HG03159 (cell line): ENCODE data around the gene HECTD4.
A peak's percentile ranks its signal among the peaks of the same experiment; 100 is the strongest.
"Not testable (repeated sequence)": the region's sequence is repeated elsewhere in the genome, so short reads cannot be mapped to it uniquely, and the experiment has no call there.

ENCODE experiments used
- ATAC-seq: cut with Tn5 transposase; IDR thresholded peaks from one replicate; pipeline ENCODE4 v1.9.1; 2021; ENCODE audit warnings: mild to moderate bottlenecking, moderate library complexity; ENCODE audit not compliant: unreplicated experiment

The HECTD4 gene

GRCh38 chr12:112126000-112126438 lies 256.2 kb downstream of the HECTD4 start:
- no peak for ATAC-seq

DNA sequence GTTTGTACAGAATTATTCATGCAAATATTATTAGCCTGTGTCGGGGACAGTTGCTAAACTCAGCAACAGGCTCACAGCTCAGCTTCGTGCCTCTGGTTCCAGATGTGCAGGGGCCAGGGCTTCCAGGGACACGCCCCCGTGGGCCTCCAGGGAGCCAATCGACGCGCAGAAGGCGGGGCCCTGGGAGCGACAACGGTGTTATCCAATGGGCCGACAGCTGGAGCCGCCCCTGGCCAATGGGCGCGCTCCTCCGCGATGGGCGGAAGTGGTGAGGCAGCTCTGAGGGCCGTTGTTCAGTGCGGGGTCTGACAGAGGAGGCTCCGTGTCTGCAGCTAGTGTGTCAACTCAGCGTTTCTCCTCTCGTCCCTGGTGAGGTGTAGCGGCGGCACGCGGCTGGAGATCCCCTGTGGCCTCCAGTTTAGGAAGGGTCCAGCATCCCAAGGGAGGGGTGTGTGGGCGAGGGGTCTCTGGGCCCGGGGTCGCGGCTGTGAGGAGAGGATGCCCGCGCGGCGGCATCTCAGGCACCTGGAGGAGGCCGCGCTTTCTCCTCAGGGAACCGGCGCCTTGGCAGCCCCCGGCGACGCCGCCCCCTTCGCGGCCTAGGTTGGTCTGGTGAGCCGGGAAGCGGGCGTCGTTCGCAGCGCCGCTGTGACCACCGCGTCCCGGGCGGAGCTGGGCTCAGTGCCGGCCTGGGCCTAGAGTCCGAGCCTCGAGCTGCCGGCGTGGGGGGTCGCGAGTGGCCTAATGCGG lies 256.8 kb downstream of the HECTD4 start, which contains the start of gene TRAFD1:
Gene TRAFD1 (plus strand): TSS at position 311 of the 750 bp plus-strand sequence. CDS start 4,963 bp downstream, outside the sequence.
- peak; percentile 94 for ATAC-seq

GRCh38 chr12:112124918-112125249 lies 257.3 kb downstream of the HECTD4 start:
- peak; percentile 13 for ATAC-seq

DNA sequence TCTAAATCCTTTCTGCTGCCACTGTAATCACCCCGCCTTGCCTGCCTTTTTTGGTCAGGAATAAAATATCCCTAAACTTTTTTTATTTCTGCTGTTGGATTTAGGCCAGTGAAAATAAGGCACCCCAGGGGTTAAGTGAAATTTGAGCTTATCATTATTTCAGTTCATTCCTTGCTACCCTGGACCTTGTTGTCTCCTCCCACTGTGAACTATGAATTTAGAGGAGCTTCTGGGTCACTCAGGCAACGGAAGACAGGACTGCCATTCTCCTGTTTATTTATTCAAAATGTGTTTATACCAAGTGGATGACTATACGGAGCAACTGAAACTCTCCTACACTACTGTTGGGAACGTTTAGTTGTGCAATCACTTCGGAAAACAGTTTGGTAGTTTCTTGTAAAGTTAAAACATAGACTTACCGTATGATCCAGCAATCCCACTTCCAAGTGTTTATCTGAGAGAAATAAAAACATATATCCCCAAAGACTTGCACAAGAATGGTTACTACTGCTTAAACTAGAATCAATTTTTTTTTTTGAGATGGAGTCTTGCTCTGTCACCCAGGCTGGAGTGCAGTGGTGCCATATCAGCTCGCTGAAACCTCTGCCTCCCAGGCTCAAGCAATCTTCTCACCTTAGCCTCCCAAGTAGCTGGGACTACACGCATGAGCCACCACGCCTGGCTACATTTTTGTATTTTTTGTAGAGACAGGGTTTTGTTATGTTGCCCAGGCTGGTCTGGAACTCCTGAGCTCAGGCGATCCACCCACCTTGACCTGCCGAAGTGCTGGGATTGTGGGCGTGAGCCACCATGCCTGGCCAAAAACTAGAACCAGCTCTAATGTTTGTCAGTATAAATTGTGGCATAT lies 259.2 kb downstream of the HECTD4 start:
- ATAC-seq = no peak

DNA sequence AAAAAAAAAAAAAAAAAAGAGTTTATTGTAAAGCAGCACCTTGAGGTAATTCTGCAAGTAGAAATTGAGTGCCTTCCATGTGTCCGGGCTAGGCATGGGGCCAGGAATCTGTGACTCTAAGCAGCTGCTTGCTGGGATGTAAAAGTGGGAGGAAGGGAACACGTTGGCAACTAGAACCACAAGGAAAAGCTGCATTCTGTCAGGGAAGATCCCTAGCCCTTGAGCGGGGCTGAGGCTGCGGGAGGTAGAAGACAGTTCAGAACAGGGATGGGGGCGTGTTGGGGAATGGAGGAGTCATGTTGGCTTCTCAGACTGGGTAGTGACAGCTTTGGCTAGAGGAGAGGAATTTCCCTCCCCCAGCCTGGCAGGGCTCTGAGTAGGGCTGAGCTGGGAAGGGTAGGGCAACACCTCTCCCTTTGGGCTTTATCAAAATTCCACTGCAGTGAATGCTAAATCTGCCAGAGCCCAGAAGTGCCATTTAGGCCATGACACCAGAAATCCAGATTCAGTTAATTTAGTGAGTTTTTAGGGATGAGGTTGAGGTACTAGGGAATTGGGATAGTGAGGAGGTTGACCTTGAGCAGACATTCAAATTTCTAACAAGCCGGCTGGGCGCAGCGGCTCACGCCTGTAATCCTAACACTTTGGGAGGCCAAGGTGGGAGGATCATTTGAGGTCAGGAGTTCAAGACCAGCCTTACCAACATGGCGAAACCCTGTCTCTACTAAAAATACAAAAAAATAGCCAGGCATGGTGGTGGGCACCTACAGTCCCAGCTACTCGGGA lies 260.3 kb downstream of the HECTD4 start:
- no peak for ATAC-seq

- no peak for ATAC-seq
Measured at GRCh38 chr12:112117685-112118084, 264.5 kb downstream of the HECTD4 start.

- ATAC-seq = no peak
Measured at GRCh38 chr12:112116232-112117060, 265.8 kb downstream of the HECTD4 start.

- no peak for ATAC-seq
Measured at GRCh38 chr12:112115259-112116045, 266.8 kb downstream of the HECTD4 start.

DNA sequence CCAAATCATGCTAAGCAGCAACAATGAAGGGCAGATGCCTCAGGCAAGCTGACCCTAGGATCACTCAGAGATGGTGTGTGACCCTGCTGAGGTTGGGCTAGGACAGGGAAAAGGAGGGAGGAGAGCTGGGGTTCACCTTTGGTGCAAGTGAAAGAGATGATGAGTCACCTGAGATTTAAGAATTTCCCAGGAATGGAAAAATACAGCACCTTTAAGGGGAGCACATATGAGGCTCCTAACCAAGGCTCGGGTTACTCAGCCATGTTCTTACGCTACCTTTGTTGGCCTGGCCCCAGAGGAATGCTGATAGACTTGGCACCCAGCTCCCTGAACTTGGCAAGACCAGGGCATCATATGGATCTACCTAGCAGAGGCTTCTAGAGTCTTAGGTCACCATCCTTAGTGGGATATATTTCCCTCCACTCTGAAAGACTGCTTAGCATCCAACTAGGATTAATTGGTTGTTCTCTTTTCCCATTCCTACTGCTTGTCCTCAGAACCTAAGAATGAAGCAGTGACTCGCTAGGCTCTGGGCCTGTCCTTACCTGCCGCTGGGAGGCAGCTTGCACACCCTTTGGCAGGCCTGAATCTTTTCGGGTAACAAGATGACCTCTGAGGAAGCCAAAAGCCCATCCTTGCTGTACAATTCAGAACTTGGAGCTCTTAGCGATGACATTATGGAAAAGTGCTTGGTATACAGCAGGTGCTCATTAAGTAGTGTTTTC lies 269.7 kb downstream of the HECTD4 start:
- ATAC-seq = no peak

DNA sequence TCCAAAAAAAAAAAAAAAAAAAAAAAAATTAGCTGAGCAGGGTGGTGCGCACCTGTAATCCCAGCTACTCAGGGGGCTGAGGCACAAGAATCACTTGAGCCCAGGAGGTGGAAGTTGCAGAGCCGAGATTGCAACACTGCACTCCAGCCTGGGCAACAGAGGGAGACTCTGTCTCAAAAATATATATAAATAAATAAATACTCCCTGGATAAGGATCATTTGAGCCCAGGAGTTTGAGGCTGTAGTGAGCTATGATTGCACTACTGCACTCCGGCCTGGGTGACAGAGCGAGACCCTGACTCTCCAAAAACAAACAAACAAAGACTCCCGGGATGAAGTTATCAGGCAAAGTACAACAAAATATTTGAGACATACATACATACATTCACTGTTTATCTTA lies 270.3 kb downstream of the HECTD4 start:
- no peak for ATAC-seq

DNA sequence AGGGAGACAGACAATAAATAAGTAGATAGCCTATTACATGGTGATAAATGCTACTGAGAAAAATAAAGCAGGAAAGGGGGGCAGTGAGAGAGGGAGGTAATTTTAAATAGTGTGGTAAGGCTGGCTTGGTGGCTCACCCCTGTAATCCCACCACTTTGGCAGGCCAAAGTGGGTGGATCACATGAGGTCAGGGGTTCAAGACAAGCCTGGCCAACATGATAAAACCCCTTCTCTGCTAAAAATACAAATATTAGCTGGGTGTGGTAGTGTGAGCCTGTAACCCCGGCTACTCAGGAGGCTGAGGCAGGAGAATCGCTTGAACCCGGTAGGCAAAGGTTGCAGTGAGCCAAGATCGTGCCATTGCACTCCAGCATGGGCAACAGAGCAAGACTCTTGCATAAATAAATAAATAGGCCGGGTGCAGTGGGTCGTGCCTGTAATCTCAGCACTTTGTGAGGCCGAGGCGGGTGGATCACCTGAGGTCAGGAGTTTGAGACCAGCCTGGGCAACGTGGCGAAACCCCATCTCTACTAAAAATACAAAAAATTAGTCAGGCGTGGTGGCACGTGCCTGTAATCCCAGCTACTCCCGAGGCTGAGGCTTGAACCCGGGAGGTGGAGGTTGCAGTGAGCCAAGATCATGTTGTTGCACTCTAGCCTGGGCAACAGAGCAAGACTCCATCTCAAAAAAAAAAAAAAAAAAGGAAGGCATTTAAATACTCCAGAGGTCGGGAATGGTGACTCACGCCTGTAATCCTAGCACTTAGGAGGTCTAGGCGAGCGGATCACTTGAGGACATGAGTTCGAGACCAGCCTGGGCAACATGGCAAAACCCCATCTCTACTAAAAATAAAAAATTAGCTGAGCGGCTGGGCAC lies 271.2 kb downstream of the HECTD4 start:
- ATAC-seq = not testable (repeated sequence)
